Activated CD8-positive, alpha-beta memory T cell treated with anti-CD3 and anti-CD28 coated beads, Interleukin-2, amount 50 U/mL, for 48 hours (primary cell): Measurements from ENCODE around the gene CDC42EP4.
A peak's percentile ranks its signal among the peaks of the same experiment; 100 is the strongest.

Experiments used
- DNase-seq: peaks from one replicate; pipeline ENCODE4 v3.0.0-alpha.2; 2020

CDC42EP4 gene

DNA sequence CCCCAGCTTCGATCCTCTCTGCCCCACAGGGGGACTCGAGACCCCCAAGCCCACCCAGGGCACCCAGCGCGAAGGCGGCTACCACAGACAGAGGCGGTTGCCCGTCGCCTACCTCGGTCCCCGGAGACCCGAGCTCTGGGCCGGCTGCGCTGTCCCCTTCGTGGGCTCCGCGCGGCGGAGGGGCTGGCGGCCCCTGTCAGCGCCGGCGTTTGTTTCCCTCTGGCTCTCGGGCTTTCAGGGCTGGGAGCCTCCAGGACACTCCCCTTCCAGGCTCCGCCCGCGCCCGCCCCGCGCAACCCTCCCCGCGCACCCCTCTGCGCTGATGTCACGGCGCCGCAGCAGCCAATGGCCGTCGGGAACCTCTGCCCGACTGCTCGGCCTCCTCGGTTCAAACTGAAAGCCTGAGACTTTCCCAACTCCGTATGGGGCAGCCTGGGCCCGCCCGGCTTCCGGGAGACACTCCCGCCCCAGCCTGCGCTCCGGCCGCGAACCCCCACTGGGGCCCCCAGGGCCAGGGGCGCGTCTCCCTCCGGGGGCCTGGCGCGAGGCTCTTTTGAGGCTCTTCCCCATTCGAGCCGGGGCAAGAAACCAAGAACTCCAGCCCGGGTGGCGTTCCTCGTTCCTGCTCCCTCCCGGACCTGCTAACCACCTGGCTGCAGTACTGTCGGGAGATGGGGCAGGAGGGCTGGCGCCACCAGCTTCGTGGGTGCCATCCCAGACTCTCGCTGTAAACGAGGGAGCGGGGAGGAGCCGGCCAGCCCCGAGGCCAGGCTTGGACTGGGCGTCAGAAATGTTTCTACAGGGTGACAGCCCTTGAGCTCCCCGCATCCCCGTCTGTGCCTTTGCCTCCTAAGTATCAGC is at the start of gene CDC42EP4:
Gene CDC42EP4 (minus strand): TSS at position 221 of the 861 bp plus-strand sequence. CDS start 25,501 bp downstream, outside the sequence.
- peak; percentile 92 for DNase-seq

DNA sequence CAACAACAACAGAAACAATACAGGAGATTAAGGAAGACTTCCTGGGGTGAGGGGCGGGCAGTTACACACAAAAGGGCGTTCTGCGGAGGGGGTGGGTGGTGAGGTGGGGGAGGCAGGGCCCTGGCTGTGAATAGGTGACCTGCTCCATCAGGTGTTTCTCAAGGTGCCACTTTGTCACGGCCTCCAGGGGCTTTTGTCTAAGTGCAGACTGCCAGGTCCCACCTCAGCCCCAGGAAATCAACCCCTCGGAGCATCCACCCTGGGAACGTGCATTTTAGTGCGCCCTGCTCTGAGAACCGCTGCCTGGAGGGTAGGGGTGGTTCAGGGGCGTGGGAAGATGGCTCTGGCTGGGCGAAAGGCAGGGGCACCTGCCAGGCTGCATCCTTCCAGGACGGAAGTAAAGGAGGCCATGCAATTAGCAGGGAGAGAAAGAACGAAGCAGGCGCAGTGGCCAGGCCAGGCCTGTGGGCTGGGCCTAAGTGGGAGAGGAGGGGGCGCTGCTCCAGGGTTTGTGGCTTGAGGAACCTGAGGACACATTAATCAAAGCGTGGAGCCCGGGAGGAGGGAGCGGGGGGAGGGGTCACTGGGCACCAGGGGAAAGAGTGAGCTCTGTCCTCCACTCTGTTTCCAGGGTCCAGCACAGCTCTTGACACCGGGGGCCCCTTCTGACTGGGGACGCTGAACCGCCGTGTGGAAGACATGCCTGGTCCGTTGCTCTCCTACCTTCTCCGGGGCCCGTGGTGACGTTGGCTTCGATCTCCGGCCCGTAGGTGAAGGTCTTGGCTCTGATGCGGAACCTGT is 49.4 kb upstream of the CDC42EP4 start:
- no peak for DNase-seq

GRCh38 chr17:73359987-73360410 is 48.2 kb upstream of the CDC42EP4 start:
- no peak for DNase-seq

GRCh38 chr17:73359352-73359751 is 47.6 kb upstream of the CDC42EP4 start:
- no peak for DNase-seq

DNA sequence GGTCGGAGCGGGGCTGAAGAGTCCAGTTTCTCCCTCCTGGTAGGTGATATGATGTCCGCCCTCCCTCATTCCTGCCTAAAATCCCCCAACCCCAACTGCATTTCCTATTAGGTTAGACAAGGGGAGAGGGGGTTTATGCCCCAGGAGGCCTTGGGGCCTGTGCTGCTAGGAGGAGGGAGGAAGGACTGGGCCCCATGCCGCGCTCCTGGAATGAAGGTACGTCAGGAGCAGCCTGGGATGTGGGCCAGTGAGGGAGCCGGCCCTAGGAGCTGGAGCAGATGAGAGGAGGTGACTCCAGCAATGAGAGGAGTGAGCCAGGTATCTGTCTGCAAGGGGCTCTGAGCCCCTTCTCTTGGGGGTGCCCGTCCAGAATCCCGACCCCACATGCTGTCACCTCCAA is 46.9 kb upstream of the CDC42EP4 start:
- DNase-seq, result no peak

GRCh38 chr17:73357981-73358380 is 46.2 kb upstream of the CDC42EP4 start:
- no peak for DNase-seq

DNA sequence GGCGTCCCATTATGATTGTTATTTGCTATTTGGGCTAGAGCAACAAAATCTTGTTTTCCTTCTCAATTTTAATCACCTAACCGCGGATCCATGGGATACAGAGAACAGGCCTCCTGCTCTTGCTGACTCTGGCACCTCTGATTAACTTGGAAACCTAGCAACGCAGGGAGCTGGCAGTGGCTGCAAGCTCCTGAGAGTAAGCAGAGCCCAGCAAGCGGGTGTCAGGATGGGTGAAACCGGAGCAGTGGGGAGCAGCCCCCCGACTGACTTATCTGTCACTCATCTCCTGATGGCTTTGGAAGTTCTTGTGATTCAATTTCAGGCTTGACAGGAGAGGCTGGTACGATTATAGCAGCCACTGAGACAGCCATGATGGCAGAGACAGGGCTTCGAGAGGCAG is 45.5 kb upstream of the CDC42EP4 start:
- DNase-seq, result no peak

DNA sequence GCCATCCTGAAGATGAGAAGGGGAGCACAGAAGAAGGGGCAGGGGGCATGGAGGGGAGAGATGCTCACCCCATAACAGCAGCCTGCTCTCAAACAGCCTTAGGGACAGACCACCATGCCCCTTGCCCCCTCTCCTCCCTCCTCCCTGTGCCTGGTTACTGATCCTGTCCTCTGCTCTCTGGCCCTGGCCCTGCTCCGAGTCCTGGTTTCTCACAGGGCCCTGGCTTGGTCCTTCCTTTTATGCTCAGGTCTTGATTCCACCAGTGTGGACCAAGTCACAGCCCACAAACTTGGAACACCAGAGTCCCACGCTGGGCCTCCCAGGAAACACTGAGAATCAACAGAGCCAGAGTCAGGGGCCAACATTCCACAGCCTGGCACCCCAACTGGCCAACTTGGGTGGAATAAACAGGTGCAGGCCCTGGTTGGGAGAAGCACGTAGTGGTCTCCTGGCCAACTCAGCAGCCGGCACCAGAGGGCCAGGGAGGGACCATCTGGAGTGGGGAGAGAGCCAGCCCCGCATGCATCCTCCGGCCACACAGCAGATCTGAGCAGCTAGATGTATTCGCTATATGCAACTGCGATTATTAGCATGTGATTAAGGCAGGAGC is 44.9 kb upstream of the CDC42EP4 start:
- DNase-seq, result no peak

- DNase-seq, result no peak
These were observed 42.9 kb upstream of the CDC42EP4 start for GRCh38 chr17:73354423-73355284.

- no peak for DNase-seq
These were observed 40.5 kb upstream of the CDC42EP4 start for GRCh38 chr17:73352261-73352660.

DNA sequence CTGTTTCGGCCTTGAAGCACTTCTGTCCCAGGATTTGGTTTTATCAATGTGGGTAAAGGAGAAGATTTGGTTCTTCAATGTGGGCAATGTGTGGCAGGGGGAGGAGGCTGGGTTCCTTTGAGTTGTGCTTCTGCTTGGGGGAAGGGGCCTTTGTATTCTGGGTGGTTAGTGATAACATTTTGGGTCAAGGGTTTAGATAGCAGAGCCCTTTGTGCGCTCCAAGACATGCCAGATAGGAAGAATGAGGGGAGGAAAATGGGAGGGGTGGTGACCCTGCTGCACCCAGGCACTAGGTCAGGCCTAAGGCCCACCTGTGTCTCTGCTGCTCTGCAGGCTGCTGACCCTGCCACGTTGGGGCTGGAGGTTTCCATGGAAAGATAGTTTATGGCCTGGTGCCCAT is 40.0 kb upstream of the CDC42EP4 start:
- DNase-seq, result no peak

- no peak for DNase-seq
These were observed 39.1 kb upstream of the CDC42EP4 start for GRCh38 chr17:73350864-73351263.

DNA sequence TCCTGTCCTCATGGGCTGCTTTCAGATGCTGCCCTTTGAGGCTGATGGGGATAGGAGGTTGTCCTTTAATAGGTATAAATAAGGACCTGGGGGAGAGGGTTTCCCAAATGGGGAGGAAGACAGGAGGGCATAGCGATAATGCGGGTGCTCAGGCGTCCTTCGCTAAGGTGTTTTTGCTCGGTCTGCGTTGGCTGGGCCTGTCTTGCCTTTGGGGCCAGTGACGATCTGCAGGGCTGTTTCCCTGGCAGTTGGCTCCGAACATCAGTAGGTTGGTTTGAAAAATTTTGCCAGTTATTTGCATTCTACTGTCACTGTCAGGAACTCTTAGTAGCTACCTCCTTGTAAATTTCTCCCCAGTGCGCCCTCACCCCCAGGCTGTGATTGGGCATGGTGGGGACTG is 37.8 kb upstream of the CDC42EP4 start:
- DNase-seq, result no peak

DNA sequence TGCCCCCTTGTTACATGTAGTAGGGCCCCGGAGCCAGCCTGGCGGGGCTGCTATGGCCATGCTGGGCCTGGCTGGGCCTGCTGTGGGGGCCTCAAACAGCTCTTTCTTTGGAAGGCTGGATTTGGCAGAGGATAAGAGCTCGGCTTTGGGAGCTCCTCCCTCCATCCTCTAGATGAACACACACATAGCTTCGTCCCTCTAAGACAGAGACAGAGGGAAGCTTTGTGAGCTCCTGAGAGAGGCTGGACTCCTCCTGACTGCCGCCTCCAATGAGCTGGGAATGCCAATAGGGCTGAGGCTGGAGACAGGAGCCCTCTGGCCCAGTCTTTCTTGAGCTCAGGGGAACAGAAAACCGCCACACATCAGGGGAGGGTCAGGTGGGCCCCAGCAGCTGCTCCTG is 37.3 kb upstream of the CDC42EP4 start:
- no peak for DNase-seq

- DNase-seq, result no peak
These were observed 37.0 kb upstream of the CDC42EP4 start for GRCh38 chr17:73348829-73349095.

DNA sequence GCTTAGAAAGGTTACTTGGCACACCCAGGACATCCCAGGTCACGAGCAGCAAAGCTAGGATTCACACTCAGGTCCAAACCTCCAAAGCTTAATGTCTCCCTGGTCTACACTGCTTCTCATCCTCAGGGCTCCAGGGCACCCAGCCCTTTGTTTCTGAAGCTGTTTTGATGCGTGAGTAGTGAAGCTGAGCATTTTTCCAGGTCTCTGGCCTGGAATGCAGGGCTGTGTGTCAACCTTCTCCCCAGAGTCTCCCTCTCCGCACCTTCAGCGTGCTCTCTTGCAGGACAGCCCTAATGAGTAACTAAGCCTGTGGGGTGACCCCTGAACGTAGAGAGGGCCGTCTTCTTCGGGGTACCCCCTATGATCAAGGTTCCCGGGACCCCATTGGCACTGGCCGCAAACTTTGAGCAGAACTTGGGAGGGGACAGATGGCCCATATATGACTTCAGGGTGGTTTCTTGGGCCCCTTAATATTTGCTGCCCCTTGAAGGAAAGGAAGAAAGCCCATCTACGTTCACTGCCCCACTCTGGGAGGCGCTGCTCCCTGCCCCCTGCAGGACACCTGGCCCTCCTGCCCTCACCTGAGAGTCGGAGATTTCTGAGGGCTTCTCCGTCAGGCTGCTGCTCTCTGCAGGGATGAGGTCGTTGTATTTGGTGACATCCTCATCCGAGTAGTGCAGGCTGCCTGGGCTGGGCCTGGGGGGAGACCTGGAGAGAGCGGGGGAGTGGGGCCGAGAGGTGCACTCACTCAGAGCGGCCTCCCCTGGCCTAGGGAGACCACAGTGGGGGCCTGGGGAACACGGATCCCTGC is 36.4 kb upstream of the CDC42EP4 start:
- DNase-seq, result no peak

DNA sequence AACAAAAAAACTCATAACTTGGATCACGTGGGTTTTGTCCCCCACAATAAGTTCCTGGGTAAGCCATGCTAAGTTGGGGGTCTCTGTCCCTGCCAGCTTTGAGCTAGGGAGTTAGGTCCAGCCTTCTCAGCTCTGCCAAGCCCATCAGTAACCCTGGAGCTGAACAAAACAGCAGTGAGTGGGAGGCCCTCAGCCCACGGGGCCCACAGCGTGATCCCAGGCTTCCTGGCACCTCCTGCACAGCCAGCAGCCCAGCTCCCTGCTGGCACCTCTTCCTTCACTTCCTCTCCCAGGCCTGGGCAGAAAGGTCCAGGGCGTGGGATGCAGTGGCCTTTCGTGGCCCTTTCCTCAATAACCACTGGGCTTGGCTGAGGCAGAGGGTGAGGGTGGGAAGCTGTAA is 35.5 kb upstream of the CDC42EP4 start:
- no peak for DNase-seq

- no peak for DNase-seq
These were observed 34.8 kb upstream of the CDC42EP4 start for GRCh38 chr17:73346501-73347162.

DNA sequence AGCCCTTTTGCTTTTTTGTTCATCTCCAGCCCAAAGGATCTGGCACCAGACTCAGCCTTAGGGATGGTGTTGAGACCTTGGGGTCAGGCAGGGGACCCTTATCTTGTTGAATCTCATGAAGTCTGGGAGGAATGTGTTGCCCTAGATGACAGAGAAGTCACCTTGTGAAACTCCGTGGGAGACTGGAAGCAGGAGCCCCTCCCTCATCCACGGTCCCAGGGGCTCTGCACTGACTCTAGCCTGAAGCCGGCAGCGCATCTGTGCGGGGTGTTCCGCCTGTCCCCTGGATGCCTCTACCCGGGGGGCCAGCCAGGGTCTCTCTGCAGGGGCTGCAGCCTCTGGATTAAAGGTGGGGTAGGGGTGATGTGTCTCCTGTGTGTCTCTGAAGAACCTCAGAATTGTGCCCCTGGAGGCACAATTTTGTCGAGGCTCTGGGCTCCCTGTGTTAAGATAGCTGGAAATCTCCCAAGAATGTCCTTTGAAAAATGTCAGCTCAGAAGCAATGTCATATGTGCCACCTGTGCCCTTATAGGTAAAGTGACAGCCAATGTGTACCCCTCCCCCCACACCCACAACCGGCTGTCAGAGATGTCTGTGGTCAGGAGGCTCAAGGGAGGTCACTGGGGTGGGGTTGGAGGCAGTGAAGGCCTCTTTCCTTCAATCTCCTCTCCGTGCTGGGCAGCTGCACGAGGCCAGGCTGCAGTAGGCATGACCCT is 32.1 kb upstream of the CDC42EP4 start:
- no peak for DNase-seq

DNA sequence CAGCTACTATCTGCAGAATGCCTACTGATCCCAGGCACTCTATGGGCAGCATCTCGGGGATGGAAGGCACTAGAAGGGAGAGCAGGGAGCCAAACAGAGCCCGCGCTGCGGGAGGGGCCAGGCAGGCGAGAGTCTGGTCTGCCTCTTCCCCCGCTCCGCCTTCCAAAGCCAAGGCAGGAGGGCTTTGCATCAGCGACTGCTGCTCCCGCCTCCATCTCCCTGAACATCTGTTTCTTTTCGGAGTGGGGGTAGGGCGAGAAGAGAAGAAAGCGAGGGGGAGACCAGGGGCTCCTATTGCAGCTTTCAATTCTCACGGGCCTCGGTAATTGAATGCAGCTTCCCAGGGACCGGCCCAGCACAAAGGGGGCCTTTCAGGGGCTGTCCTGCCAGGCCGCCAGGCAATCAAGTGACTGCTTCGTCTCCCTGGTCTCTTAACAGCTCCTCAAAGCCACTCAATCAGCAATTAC is 31.4 kb upstream of the CDC42EP4 start:
- no peak for DNase-seq
